NCI-H2196 treated with DMSO at 0.1 percent for 48 hours (cell line): Measurements from ENCODE around the gene TMEM201.

ENCODE experiments used
- DNase-seq: peaks from one replicate; lab custom pipeline; 2025; ENCODE audit not compliant: unreplicated experiment; lab: John Stamatoyannopoulos, UW

The TMEM201 gene

GRCh38 chr1:9598316-9598700, 9.6 kb downstream of the TMEM201 start:
- no peak for DNase-seq

GRCh38 chr1:9599741-9600140, 11.0 kb downstream of the TMEM201 start:
- no peak for DNase-seq

- DNase-seq: no peak
These were observed 12.4 kb downstream of the TMEM201 start for GRCh38 chr1:9600861-9601834.

GRCh38 chr1:9601942-9602793, 13.5 kb downstream of the TMEM201 start:
- DNase-seq: no peak

GRCh38 chr1:9602794-9603167, 14.1 kb downstream of the TMEM201 start:
- no peak for DNase-seq

GRCh38 chr1:9603307-9603706, 14.6 kb downstream of the TMEM201 start:
- no peak for DNase-seq

GRCh38 chr1:9603766-9604753, 15.3 kb downstream of the TMEM201 start:
- DNase-seq: no peak

- DNase-seq: no peak
These were observed 16.1 kb downstream of the TMEM201 start for GRCh38 chr1:9604836-9605235.

- DNase-seq: no peak
These were observed 17.3 kb downstream of the TMEM201 start for GRCh38 chr1:9605946-9606455.

GRCh38 chr1:9606458-9606857, 17.7 kb downstream of the TMEM201 start:
- no peak for DNase-seq

GRCh38 chr1:9606948-9607347, 18.2 kb downstream of the TMEM201 start:
- no peak for DNase-seq

GRCh38 chr1:9607352-9607751, 18.6 kb downstream of the TMEM201 start:
- no peak for DNase-seq

- DNase-seq: no peak
These were observed 21.3 kb downstream of the TMEM201 start for GRCh38 chr1:9609998-9610397.

GRCh38 chr1:9610548-9610947, 21.8 kb downstream of the TMEM201 start:
- DNase-seq: no peak

GRCh38 chr1:9611716-9612115, 23.0 kb downstream of the TMEM201 start:
- DNase-seq: no peak

GRCh38 chr1:9612162-9612845, 23.6 kb downstream of the TMEM201 start:
- DNase-seq: no peak

- DNase-seq: no peak
These were observed 24.3 kb downstream of the TMEM201 start for GRCh38 chr1:9612871-9613624.

GRCh38 chr1:9613625-9614299, 25.1 kb downstream of the TMEM201 start:
- DNase-seq: no peak
